ENCODE data around the gene MMS19.

GRCh38 chr10:97464226-97464625, 34.0 kb downstream of the MMS19 start:
- TF ChIP-seq POLR2A (IDR thresholded peaks at IDR 0.05): no peak
- TF ChIP-seq, protein P1, sequence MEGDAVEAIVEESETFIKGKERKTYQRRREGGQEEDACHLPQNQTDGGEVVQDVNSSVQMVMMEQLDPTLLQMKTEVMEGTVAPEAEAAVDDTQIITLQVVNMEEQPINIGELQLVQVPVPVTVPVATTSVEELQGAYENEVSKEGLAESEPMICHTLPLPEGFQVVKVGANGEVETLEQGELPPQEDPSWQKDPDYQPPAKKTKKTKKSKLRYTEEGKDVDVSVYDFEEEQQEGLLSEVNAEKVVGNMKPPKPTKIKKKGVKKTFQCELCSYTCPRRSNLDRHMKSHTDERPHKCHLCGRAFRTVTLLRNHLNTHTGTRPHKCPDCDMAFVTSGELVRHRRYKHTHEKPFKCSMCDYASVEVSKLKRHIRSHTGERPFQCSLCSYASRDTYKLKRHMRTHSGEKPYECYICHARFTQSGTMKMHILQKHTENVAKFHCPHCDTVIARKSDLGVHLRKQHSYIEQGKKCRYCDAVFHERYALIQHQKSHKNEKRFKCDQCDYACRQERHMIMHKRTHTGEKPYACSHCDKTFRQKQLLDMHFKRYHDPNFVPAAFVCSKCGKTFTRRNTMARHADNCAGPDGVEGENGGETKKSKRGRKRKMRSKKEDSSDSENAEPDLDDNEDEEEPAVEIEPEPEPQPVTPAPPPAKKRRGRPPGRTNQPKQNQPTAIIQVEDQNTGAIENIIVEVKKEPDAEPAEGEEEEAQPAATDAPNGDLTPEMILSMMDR (IDR thresholded peaks at IDR 0.05 in 4 of 5, conservative IDR thresholded peaks at IDR 0.05 in 1 of 5): no peak
